K562 (cell line): ENCODE data around the gene LRRC8A. TPM values are rescaled to one million over a fixed set of nuclear protein-coding genes. Genes with fewer than 3 reads are reported as not detected.

Experiments
- ATAC-seq: fragments of 200-7000 bp; cut with Tn5 transposase; 3 replicates; pipeline ENCODE4 v1.9.1; 2020; ENCODE audit warnings: moderate library complexity
- BruUV-seq: library from RNA; stranded (reverse); fragments of 400-500 nt; replicated peaks from 2 replicates; lab custom pipeline; 2021; lab: Mats Ljungman, UMichigan
- CTCF ChIA-PET: fragments of 300-600 bp; formaldehyde crosslinking; extraction: SDS; loops from one replicate; lab custom pipeline; 2021; ENCODE audit warnings: low intra/inter-chr PET ratio; lab: Yijun Ruan, JAX
- POLR2A ChIA-PET: fragments of 300-600, 350-650 bp; sonication (Branson Sonifier 250); formaldehyde crosslinking; extraction: SDS; loops from one replicate; lab custom pipeline; 2021; ENCODE audit warnings: antibody characterized with exemption, inconsistent platforms; lab: Yijun Ruan, JAX
- DNase-seq, 4 experiments: peaks; one replicate each; pipeline versions ENCODE4 v3.0.0 to v3.0.0-alpha.2; 2011 to 2018; ENCODE audit warnings: low spot score in 3 of 4, mixed read lengths in 3 of 4; ENCODE audit errors: extremely low read depth in 1 of 4
- FAIRE-seq: peaks from 2 replicates; lab custom pipeline; 2011; peaks lifted over from hg19 to GRCh38; lab: Jason Lieb, UNC
- H2AFZ ChIP-seq: 2 replicates; pipeline ENCODE4 v1.6.0; 2011; ENCODE audit warnings: low read depth, low read length, control low read depth, inconsistent platforms
- H3K27ac ChIP-seq: fragments of 200-600 bp; 3 replicates; pipeline ENCODE4 v1.8.0; 2011; ENCODE audit warnings: low read depth, mild to moderate bottlenecking, control low read depth, inconsistent platforms, low read length, moderate library complexity, mixed read lengths; ENCODE audit errors: extremely low read depth
- H3K27me3 ChIP-seq, 2 experiments: fragments of 300-600 bp in 1 of 2; 2 replicates in 1 of 2; 3 replicates in 1 of 2; pipeline versions ENCODE4 v1.6.0 to v1.8.0; 2011; ENCODE audit warnings: inconsistent platforms in 2 of 2, low read length in 2 of 2, mild to moderate bottlenecking in 1 of 2, mixed read lengths in 1 of 2, moderate library complexity in 1 of 2; ENCODE audit not compliant: control insufficient read depth in 2 of 2, insufficient read depth in 2 of 2
- H3K36me3 ChIP-seq: fragments of 300-600 bp; 3 replicates; pipeline ENCODE4 v1.8.0; 2011; ENCODE audit warnings: mild to moderate bottlenecking, low read length, inconsistent platforms; ENCODE audit not compliant: control insufficient read depth, insufficient read depth
- H3K4me1 ChIP-seq, 2 experiments: fragments of 200-600 bp in 1 of 2; replicated peaks in 1 of 2; 2 replicates in 1 of 2; 3 replicates in 1 of 2; pipeline versions ENCODE4 v1.5.1 to v1.8.0; 2011; ENCODE audit warnings: inconsistent platforms in 2 of 2, low read length in 2 of 2, mild to moderate bottlenecking in 1 of 2, mixed read lengths in 1 of 2, moderate library complexity in 1 of 2; ENCODE audit not compliant: control insufficient read depth in 2 of 2, insufficient read depth in 2 of 2
- H3K4me2 ChIP-seq: 2 replicates; pipeline ENCODE4 v1.6.1; 2011; ENCODE audit warnings: low read length, control low read depth, inconsistent platforms, mixed read lengths; ENCODE audit not compliant: insufficient read depth
- H3K4me3 ChIP-seq: fragments of 200-600 bp; sonication (generic), shearing (Covaris generic); 2 replicates; pipeline ENCODE4 v1.5.1; 2016; ENCODE audit warnings: control low read depth, inconsistent platforms
- H3K79me2 ChIP-seq: fragments of 200-600 bp; 3 replicates; pipeline ENCODE4 v1.8.0; 2011; ENCODE audit warnings: low read length, inconsistent platforms; ENCODE audit not compliant: control insufficient read depth, insufficient read depth
- H3K9ac ChIP-seq, 2 experiments: 2 replicates each; pipeline versions ENCODE4 v1.6.0 to v1.6.1; 2011; ENCODE audit warnings: low read depth in 2 of 2, low read length in 2 of 2, control low read depth in 1 of 2, inconsistent platforms in 1 of 2, mild to moderate bottlenecking in 1 of 2, mixed read lengths in 1 of 2; ENCODE audit not compliant: insufficient read depth in 1 of 2
- H3K9me1 ChIP-seq: one replicate; pipeline ENCODE4 v1.6.0; 2011; ENCODE audit warnings: inconsistent platforms, mild to moderate bottlenecking, low read length, moderate library complexity; ENCODE audit not compliant: control insufficient read depth, insufficient read depth
- H3K9me3 ChIP-seq: replicated peaks from 2 replicates; pipeline ENCODE4 v1.5.1; 2011; ENCODE audit warnings: low read depth, low read length, inconsistent platforms; ENCODE audit not compliant: control insufficient read depth, insufficient read depth
- H4K20me1 ChIP-seq: replicated peaks from 2 replicates; pipeline ENCODE4 v1.6.1; 2011; ENCODE audit warnings: low read length, inconsistent platforms, mixed read lengths; ENCODE audit not compliant: control insufficient read depth, insufficient read depth
- CCAR2 ChIP-seq: fragments of 200-400 bp; formaldehyde crosslinking; IDR thresholded peaks from 2 replicates; pipeline ENCODE4 v1.6.1; 2017; ENCODE audit warnings: mild to moderate bottlenecking, low read depth, low read length
- FOXP1 ChIP-seq: sonication (generic); formaldehyde crosslinking; IDR thresholded peaks from 2 replicates; pipeline ENCODE4 v1.8.0; 2022; ENCODE audit warnings: mild to moderate bottlenecking, missing genetic modification reagents
- HMG20A ChIP-seq: fragments of 450-650 bp; formaldehyde crosslinking; conservative IDR thresholded peaks from 2 replicates; pipeline ENCODE4 v1.4.0; 2020; ENCODE audit warnings: mild to moderate bottlenecking, mixed read lengths
- SLC30A9 ChIP-seq: fragments of 250-450 bp; sonication (Bioruptor Pico); IDR thresholded peaks from 2 replicates; pipeline ENCODE4 v1.8.0; 2022; ENCODE audit warnings: mild to moderate bottlenecking, moderate library complexity
- SMAD4 ChIP-seq: fragments of 250-450 bp; sonication (Bioruptor Pico); conservative IDR thresholded peaks from 2 replicates; pipeline ENCODE4 v1.8.0; 2021; ENCODE audit warnings: inconsistent platforms, mild to moderate bottlenecking, moderate library complexity
- SMC3 ChIP-seq: conservative IDR thresholded peaks from 2 replicates; pipeline ENCODE4 v1.6.1; 2011; ENCODE audit warnings: low read depth, low read length, improper control_type of control experiment; ENCODE audit not compliant: insufficient read depth
- ZKSCAN1 ChIP-seq: fragments of 150-350 bp; IDR thresholded peaks from 2 replicates; pipeline ENCODE4 v1.6.1; 2016; ENCODE audit warnings: low read depth, low read length
- WGBS: fragments of 100-300 bp; shearing (Covaris generic); methylation state at CpG from one replicate; pipeline ENCODE4 v1.1.6; 2016; ENCODE audit warnings: low coverage, mixed read lengths; ENCODE audit not compliant: insufficient coverage; ENCODE audit errors: missing lambda C conversion rate; 5-methylcytosine and 5-hydroxymethylcytosine counted together
- in situ Hi-C: fragments of 300-500 bp; cut with MboI; formaldehyde crosslinking; loops from 4 replicates; pipeline ENCODE4 v1.15.0; 2018; ENCODE audit warnings: inconsistent platforms, mixed read lengths
- intact Hi-C: fragments of 100-400 bp; cut with micrococcal nuclease; formaldehyde crosslinking; loops from 2 replicates; pipeline ENCODE4 v1.14.2; 2022
- polyA plus RNA-seq, 8 experiments: library from polyadenylated mRNA; depleted of rRNA in 4 of 8; stranded (reverse) in 5 of 8; unstranded in 3 of 8; fragments of >200 nt; fragmentation: Nextera tagmentation in 2 of 8; fragmentation: Illumina TruSeq in 1 of 8; extraction: Ambion mirVana in 2 of 8; extraction: Trizol in 1 of 8; gene quantifications; 2 replicates each; pipeline versions ENCODE4 v1.2.1 to v1.2.3, GENCODE V29; 2011 to 2014; ENCODE audit warnings: inconsistent platforms in 1 of 8, missing spikeins in 1 of 8
- total RNA-seq, 7 experiments: library from RNA; depleted of rRNA in 6 of 7; stranded (reverse); fragments of >200 nt in 6 of 7; fragmentation: Illumina TruSeq in 2 of 7; extraction: Trizol in 2 of 7; gene quantifications; 2 replicates each; pipeline versions ENCODE4 v1.2.1 to v1.2.3, GENCODE V29; 2011 to 2021; ENCODE audit warnings: low replicate concordance in 1 of 7
- TF ChIP-seq, protein P1 (sequence below): conservative IDR thresholded peaks from 2 replicates; pipeline ENCODE4 v1.6.1; 2011; ENCODE audit warnings: low read depth, mild to moderate bottlenecking, low read length; ENCODE audit not compliant: control insufficient read depth

The LRRC8A gene
- total and polyA plus RNA-seq, 9 of the 15 experiments (the other 6 are each of a cell fraction or from before 2014, with no cell fraction given) = 2.9 to 24.7 (median 8.9) TPM

DNA sequence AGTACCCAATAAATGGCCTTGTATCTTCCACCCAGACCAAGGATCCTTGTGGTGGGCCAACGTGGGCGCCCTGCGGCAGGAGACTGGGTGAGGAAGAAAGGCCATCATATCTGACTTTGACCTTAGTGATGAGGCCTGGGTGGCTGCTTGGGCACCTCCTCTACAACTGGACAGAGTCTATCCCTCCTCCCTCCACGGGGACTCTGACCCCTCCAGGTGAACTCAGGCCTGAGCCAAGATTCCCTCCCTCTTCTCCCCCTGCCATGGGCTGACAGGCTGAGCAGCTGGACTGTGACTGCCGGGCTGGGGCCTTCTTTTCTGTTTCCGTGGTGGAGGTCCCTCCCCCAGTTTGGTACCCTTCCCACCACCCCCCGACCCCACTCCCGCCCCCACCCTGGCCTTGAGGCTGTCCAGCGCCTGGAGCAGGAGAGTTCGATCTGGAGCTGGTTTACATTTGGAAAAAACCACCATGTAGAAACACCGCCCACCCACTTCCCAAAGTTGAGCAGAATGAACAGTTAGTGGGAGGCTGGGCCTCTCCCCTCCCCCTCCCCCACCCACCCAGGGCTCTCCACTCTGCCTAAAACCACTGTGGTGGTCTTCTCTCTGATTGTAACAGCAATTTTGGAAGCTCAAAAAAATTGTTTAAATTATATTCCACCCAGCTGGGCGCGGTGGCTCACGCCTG is 37.6 kb downstream of the LRRC8A start (continued):
- TF ChIP-seq, protein P1, sequence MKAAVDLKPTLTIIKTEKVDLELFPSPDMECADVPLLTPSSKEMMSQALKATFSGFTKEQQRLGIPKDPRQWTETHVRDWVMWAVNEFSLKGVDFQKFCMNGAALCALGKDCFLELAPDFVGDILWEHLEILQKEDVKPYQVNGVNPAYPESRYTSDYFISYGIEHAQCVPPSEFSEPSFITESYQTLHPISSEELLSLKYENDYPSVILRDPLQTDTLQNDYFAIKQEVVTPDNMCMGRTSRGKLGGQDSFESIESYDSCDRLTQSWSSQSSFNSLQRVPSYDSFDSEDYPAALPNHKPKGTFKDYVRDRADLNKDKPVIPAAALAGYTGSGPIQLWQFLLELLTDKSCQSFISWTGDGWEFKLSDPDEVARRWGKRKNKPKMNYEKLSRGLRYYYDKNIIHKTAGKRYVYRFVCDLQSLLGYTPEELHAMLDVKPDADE = no peak

DNA sequence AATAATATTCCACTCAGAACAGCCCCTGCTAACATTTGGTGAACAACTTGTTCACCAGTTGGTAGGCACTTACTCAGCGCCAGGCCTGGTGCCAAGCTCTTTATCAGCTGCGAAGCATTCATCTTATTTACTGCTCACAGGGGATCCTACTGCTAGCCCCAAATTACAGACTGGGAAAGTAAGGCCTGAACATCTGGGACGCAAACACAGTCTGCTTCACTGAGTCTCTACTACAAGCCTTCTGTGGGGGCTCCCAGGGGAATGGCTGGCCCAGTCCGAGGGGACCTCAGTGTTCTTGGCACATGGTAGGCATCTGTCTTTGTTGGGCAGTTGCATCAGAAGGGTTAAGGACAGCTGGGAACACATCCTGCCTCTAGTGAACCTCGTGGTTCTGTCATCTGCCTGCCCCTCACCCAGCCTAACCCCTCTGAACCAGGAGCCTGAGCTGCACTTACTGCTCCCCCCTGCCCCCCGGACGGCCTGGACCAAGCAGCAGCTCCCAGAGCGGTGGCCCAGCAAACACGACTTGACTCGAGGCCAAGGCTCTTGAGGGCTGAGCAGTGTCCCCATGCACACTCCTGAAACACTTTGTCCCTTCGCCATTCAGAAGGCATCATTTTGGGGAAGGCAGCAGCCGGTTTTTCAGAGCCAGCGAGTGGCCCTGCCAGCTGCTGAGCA is 38.6 kb downstream of the LRRC8A start, which contains the start of gene PHYHD1:
TSS of gene PHYHD1 (plus strand) at position 602 of the 678 bp plus-strand sequence. CDS start 1,342 bp downstream, outside the sequence.
- no peak within 1 kb of the TSS for H3K4me2 ChIP-seq
- peaks cover 0 to 30% of the 10 kb centered on the region in 2 experiments; a peak in 4 of 5 replicates for H3K4me1 ChIP-seq
- no peaks in the 10 kb centered on the region for H3K79me2 ChIP-seq
- H2AFZ ChIP-seq = peak within 1 kb of the TSS; percentile 72
- H3K27ac ChIP-seq = no peak within 1 kb of the TSS
- no peak for TF ChIP-seq CCAR2
- no peak for TF ChIP-seq HMG20A (CRISPR knock-in tag)
- TF ChIP-seq FOXP1 (CRISPR knock-in tag) = no peak
- no peak for TF ChIP-seq SMAD4 (CRISPR knock-in tag)
- TF ChIP-seq ZKSCAN1 = no peak
- TF ChIP-seq SLC30A9 (CRISPR knock-in tag) = no peak
- no peak for TF ChIP-seq SMC3
- TF ChIP-seq, all 486 proteins: peak for 0
- in situ Hi-C loops (no loop called here), intact Hi-C loops (no loop called here)
- FAIRE-seq (no peak), DNase-seq (no peak), ATAC-seq (no peak)
- POLR2A ChIA-PET = interaction anchor here (0.6 to 0.8 kb wide), 2 partner anchors 12 to 227 kb away, joined by 3 read pairs; no protein-coding TSS in a partner anchor
- peak within 1 kb of the TSS in 1 of 2 experiments; percentile 85; a peak in 2 of 4 replicates for H3K9ac ChIP-seq
- no peak within 1 kb of the TSS for H3K4me3 ChIP-seq
- peaks cover 22% of the 10 kb centered on the region; the same call in 2 of the 3 replicates for H3K36me3 ChIP-seq
- no peaks in the 10 kb centered on the region for H3K9me1 ChIP-seq
- CTCF ChIA-PET = interaction anchor here (0.6 kb wide), 1 partner anchor 39 kb away, joined by 3 read pairs; the partner anchor contains the start of genes KYAT1 and LRRC8A
- no peaks in the 10 kb centered on the region; a peak in 1 of 5 replicates for H3K27me3 ChIP-seq
- 67% methylated on average over 13 of the region's 13 CpGs for WGBS
- H3K9me3 ChIP-seq = no peaks in the 10 kb centered on the region
- no TSS peak for BruUV-seq
- no peaks in the 10 kb centered on the region for H4K20me1 ChIP-seq
